Fibroblast of villous mesenchyme (primary cell): ENCODE results near the gene CORIN. TPM values are rescaled to one million over a fixed set of nuclear protein-coding genes. Genes with fewer than 3 reads are reported as not detected.
"Not testable (repeated sequence)": the region's sequence is repeated elsewhere in the genome, so short reads cannot be mapped to it uniquely, and the experiment has no call there.

Source experiments
- DNase-seq: peaks from one replicate; pipeline ENCODE4 v3.0.0-alpha.2; 2010; ENCODE audit warnings: low read depth
- H3K4me3 ChIP-seq: 2 replicates; pipeline ENCODE4 v1.5.1; 2011; ENCODE audit warnings: low read depth, mild to moderate bottlenecking, low read length
- total RNA-seq: library from RNA; depleted of rRNA; stranded (reverse); fragments of >200 nt; gene quantifications from 2 replicates; pipeline ENCODE4 v1.2.3, GENCODE V29; 2012
- TF ChIP-seq, protein P1 (sequence below): IDR thresholded peaks from 2 replicates; pipeline ENCODE4 v1.5.1; 2012; ENCODE audit warnings: low read depth, mild to moderate bottlenecking, low read length; ENCODE audit not compliant: insufficient read depth

CORIN gene
- total RNA-seq, 1 donor = 5.6 TPM

GRCh38 chr4:47567511-47567910 lies 270.4 kb downstream of the CORIN start:
- TF ChIP-seq, protein P1, sequence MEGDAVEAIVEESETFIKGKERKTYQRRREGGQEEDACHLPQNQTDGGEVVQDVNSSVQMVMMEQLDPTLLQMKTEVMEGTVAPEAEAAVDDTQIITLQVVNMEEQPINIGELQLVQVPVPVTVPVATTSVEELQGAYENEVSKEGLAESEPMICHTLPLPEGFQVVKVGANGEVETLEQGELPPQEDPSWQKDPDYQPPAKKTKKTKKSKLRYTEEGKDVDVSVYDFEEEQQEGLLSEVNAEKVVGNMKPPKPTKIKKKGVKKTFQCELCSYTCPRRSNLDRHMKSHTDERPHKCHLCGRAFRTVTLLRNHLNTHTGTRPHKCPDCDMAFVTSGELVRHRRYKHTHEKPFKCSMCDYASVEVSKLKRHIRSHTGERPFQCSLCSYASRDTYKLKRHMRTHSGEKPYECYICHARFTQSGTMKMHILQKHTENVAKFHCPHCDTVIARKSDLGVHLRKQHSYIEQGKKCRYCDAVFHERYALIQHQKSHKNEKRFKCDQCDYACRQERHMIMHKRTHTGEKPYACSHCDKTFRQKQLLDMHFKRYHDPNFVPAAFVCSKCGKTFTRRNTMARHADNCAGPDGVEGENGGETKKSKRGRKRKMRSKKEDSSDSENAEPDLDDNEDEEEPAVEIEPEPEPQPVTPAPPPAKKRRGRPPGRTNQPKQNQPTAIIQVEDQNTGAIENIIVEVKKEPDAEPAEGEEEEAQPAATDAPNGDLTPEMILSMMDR = no peak
- peak; percentile 28 for DNase-seq

DNA sequence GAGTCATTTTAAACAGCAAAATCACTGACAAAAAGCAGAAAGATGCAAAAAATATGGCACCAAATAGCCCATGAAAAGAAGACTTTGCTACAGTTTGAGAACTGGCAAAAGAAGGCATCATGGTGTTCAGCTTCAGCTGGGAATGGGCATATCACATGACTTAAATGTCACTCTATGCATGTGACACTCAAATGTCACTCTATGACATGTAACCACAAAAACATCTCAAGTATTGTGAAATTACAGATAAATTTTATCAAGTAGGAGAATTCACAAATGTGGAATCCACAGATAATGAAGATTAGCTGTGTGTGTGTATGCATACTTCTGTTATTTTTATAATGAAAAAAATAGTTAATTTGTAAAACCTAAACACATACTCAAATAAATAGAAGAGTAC lies 270.9 kb downstream of the CORIN start:
- H3K4me3 ChIP-seq = no peak overlapping the region
- no peak for DNase-seq
- TF ChIP-seq, protein P1 = no peak

More at GRCh38 chr4:47567511-47567910, 270.4 kb downstream of the CORIN start:
- H3K4me3 ChIP-seq = no peak overlapping the region

GRCh38 chr4:47566566-47566965 lies 271.3 kb downstream of the CORIN start:
- TF ChIP-seq, protein P1 = no peak
- no peak overlapping the region for H3K4me3 ChIP-seq
- DNase-seq = peak; percentile 10

DNA sequence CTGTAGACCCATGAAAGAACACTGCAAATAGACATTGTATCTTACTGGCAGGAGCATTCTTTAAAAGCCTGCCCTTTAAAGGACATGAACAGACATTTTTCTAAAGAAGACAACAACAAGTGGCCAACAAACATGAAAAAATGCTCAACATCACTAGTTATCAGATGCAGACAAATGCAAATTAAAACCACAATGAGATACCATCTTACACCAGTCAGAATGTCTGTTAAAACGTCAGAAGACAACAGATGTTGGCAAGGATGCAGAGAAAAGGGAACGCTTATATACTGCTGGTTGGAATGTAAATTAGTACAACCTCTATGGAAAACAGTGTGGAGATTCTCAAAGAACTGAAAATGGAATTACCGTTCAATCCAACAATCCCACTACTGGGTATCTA lies 275.6 kb downstream of the CORIN start:
- peak; percentile 61 for DNase-seq
- H3K4me3 ChIP-seq = no peak overlapping the region
- TF ChIP-seq, protein P1 = no peak

- no peak for DNase-seq
- TF ChIP-seq, protein P1 = no peak
- H3K4me3 ChIP-seq = no peak overlapping the region
Measured at GRCh38 chr4:47561331-47561730, 276.5 kb downstream of the CORIN start.

DNA sequence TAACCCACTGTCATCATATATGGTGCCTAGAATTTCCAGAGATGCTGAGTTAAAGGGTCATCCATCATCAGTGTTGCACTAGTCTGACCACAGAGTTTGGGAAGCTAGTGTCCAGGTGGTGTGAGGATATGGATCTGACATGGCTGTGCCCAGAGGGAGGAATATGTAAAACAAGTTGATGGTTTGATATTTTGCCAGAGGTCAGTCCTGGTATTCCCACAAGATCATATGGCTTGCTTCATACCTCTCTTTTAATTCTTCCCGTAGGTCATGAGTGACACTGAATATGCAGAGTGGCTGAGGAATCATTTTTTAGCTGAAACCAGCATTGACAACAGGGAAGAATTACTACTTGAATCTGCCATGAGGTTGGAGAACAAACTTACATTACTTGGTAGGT lies 277.2 kb downstream of the CORIN start:
- TF ChIP-seq, protein P1 = no peak
- no peak for DNase-seq

GRCh38 chr4:47557255-47557654 lies 280.6 kb downstream of the CORIN start:
- DNase-seq = no peak
- no peak overlapping the region for H3K4me3 ChIP-seq
- TF ChIP-seq, protein P1 = no peak

More for the DNA sequence above, 277.2 kb downstream of the CORIN start:
- H3K4me3 ChIP-seq = no peak overlapping the region

DNA sequence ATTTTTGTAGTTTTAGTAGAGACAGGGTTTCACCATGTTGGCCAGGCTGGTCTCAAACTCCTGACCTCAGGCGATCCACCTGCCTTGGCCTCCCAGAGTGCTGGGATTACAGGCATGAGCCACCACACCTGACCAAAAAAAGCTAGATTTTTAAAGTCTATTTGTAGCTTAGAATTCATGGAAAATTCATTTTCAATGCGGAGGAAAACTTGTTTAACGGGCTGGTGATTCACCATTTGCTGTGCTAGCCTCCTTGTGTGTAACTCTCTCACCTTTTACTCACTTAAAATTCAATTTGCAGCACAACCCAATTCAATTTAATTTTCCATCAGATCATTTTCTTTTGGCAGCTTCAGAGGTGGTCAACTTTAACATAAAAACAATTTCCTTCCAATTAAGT lies 281.9 kb downstream of the CORIN start:
- H3K4me3 ChIP-seq, DNase-seq: not testable (repeated sequence)
